DOHH2 (cell line): ENCODE measurements around the gene EIF2B2.

ENCODE experiments used
- H3F3A ChIP-seq: fragments of 200-600 bp; sonication (generic), shearing (Covaris generic); 2 replicates; pipeline ENCODE4 v1.6.0; 2016; ENCODE audit warnings: antibody characterized with exemption, mild to moderate bottlenecking; ENCODE audit not compliant: control insufficient read depth, insufficient read depth
- H3K27ac ChIP-seq: fragments of 200-600 bp; sonication (generic); 2 replicates; pipeline ENCODE4 v1.5.1; 2014; ENCODE audit warnings: low read depth, mild to moderate bottlenecking, low read length, moderate library complexity
- H3K27me3 ChIP-seq: fragments of 200-600 bp; sonication (generic); 2 replicates; pipeline ENCODE4 v1.6.1; 2014; ENCODE audit warnings: mild to moderate bottlenecking, low read length, mixed read lengths; ENCODE audit not compliant: control insufficient read depth
- H3K36me3 ChIP-seq: fragments of 200-600 bp; sonication (generic); 2 replicates; pipeline ENCODE4 v1.6.1; 2014; ENCODE audit warnings: mild to moderate bottlenecking, low read length, moderate library complexity, mixed read lengths; ENCODE audit not compliant: control insufficient read depth
- H3K4me1 ChIP-seq: fragments of 200-600 bp; sonication (generic); 2 replicates; pipeline ENCODE4 v1.6.1; 2014; ENCODE audit warnings: mild to moderate bottlenecking, low read length, mixed read lengths; ENCODE audit not compliant: control insufficient read depth
- H3K4me2 ChIP-seq: fragments of 200-600 bp; sonication (generic); 2 replicates; pipeline ENCODE4 v1.6.0; 2014; ENCODE audit warnings: mild to moderate bottlenecking, low read length, moderate library complexity
- H3K4me3 ChIP-seq: fragments of 200-600 bp; sonication (generic); 2 replicates; pipeline ENCODE4 v1.5.1; 2014; ENCODE audit warnings: mild to moderate bottlenecking, low read length, mixed read lengths
- H3K79me2 ChIP-seq: fragments of 200-600 bp; sonication (generic); 2 replicates; pipeline ENCODE4 v1.6.1; 2014; ENCODE audit warnings: mild to moderate bottlenecking, low read length, mixed read lengths; ENCODE audit not compliant: control insufficient read depth
- H3K9me2 ChIP-seq: fragments of 200-600 bp; sonication (generic); replicated peaks from 2 replicates; pipeline ENCODE4 v1.6.1; 2014; ENCODE audit warnings: mild to moderate bottlenecking, low read length, mixed read lengths; ENCODE audit not compliant: control insufficient read depth
- H3K9me3 ChIP-seq: fragments of 200-600 bp; sonication (generic); 2 replicates; pipeline ENCODE4 v1.6.1; 2014; ENCODE audit warnings: antibody characterized with exemption, low read length, mixed read lengths; ENCODE audit not compliant: control insufficient read depth, insufficient read depth
- H4K20me1 ChIP-seq: fragments of 200-600 bp; sonication (generic); 2 replicates; pipeline ENCODE4 v1.6.0; 2014; ENCODE audit warnings: low read depth, mild to moderate bottlenecking, antibody characterized with exemption, low read length, moderate library complexity; ENCODE audit not compliant: control insufficient read depth, insufficient read depth
- CTCF ChIP-seq: fragments of 200-600 bp; sonication (generic); IDR thresholded peaks from one replicate; pipeline ENCODE4 v1.5.1; 2014; ENCODE audit warnings: antibody characterized with exemption, mild to moderate bottlenecking, low read depth, low read length; ENCODE audit not compliant: poor library complexity, severe bottlenecking
- EZH2phosphoT487 ChIP-seq: fragments of 200-600 bp; sonication (generic); IDR thresholded peaks from 2 replicates; pipeline ENCODE4 v1.6.1; 2017; ENCODE audit warnings: borderline replicate concordance, mild to moderate bottlenecking, antibody characterized with exemption, low read length, moderate library complexity, mixed read lengths

Gene EIF2B2

GRCh38 chr14:74956280-74957072, 46.2 kb upstream of the EIF2B2 start:
- H3K9me2 ChIP-seq, result no peaks in the 10 kb centered on the region
- no peaks in the 10 kb centered on the region for H3F3A ChIP-seq
- peaks cover 6% of the 10 kb centered on the region; the same call in 1 of the 2 replicates for H3K4me1 ChIP-seq
- H3K4me2 ChIP-seq, result no peak overlapping the region
- H4K20me1 ChIP-seq, result no peaks in the 10 kb centered on the region
- H3K27me3 ChIP-seq, result peaks cover 9% of the 10 kb centered on the region
- H3K79me2 ChIP-seq, result no peaks in the 10 kb centered on the region
- no peak overlapping the region for H3K27ac ChIP-seq
- no peaks in the 10 kb centered on the region for H3K9me3 ChIP-seq
- H3K4me3 ChIP-seq, result no peak overlapping the region
- TF ChIP-seq EZH2phosphoT487 (no peak), CTCF (no peak)
- no peaks in the 10 kb centered on the region for H3K36me3 ChIP-seq

GRCh38 chr14:74959596-74960180, 43.0 kb upstream of the EIF2B2 start:
- Histone ChIP-seq H3K4me1 (peaks cover 21% of the 10 kb centered on the region), H3K9me3 (no peaks in the 10 kb centered on the region), H4K20me1 (no peaks in the 10 kb centered on the region), H3K27me3 (peaks cover 9% of the 10 kb centered on the region), H3K36me3 (no peaks in the 10 kb centered on the region), H3K27ac (no peak overlapping the region), H3K79me2 (no peaks in the 10 kb centered on the region), H3F3A (no peaks in the 10 kb centered on the region), H3K4me2 (no peak overlapping the region), H3K9me2 (no peaks in the 10 kb centered on the region), H3K4me3 (no peak overlapping the region)
- TF ChIP-seq CTCF (no peak), EZH2phosphoT487 (no peak)

GRCh38 chr14:74960736-74961135, 42.0 kb upstream of the EIF2B2 start:
- Histone ChIP-seq H4K20me1 (no peaks in the 10 kb centered on the region), H3K27ac (no peak overlapping the region), H3K4me2 (no peak overlapping the region), H3K27me3 (peaks cover under 1% of the 10 kb centered on the region; the same call in 1 of the 2 replicates), H3K79me2 (no peaks in the 10 kb centered on the region), H3K9me2 (no peaks in the 10 kb centered on the region), H3K9me3 (no peaks in the 10 kb centered on the region), H3K4me1 (peaks cover 15% of the 10 kb centered on the region), H3K36me3 (no peaks in the 10 kb centered on the region), H3K4me3 (no peak overlapping the region), H3F3A (no peaks in the 10 kb centered on the region)
- TF ChIP-seq EZH2phosphoT487, result no peak
- no peak for TF ChIP-seq CTCF
